GM18951 (cell line): ENCODE measurements around the gene HS3ST4.
"Not testable (repeated sequence)": the region's sequence is repeated elsewhere in the genome, so short reads cannot be mapped to it uniquely, and the experiment has no call there.

ENCODE experiments used
- POLR2A ChIP-seq: IDR thresholded peaks from 4 replicates; pipeline ENCODE4 v1.6.1; 2011; ENCODE audit warnings: mild to moderate bottlenecking; ENCODE audit not compliant: insufficient read length, insufficient read depth; ENCODE audit errors: extremely low read depth
- in situ Hi-C: fragments of 300-500 bp; cut with MboI; formaldehyde crosslinking; loops from one replicate; pipeline ENCODE4 v1.12.0; 2022; ENCODE audit warnings: low sequenced_read_pairs, mixed read lengths, inconsistent platforms; ENCODE audit not compliant: unreplicated experiment

The HS3ST4 gene

GRCh38 chr16:25966172-25967097, 274.7 kb downstream of the HS3ST4 start:
- in situ Hi-C loops = no loop called here
- TF ChIP-seq POLR2A = no peak

- no peak for TF ChIP-seq POLR2A
- in situ Hi-C loops = no loop called here
Measured at GRCh38 chr16:25977121-25977520, 285.4 kb downstream of the HS3ST4 start.

DNA sequence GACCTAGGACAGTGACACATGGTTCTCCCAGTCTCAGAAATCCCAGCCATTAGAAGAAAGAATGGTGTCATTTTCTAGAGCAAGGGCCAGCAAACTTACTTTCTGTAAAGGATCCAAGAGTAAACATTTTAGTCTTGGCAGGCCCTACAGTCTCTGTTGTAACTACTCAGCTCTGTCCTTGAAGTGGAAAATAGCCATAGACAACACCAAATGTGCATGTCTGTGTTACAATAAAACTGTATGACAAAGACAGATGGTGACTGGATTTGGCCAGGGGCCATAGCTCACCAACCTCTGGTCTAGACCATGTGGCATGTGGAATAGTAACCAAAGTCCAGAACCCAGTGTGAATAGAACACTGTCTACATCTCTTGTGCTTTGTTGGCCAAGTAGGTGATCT, 286.5 kb downstream of the HS3ST4 start:
- in situ Hi-C loops = no loop called here
- TF ChIP-seq POLR2A = no peak

- no peak for TF ChIP-seq POLR2A
- in situ Hi-C loops = no loop called here
Measured at GRCh38 chr16:25988084-25988483, 296.3 kb downstream of the HS3ST4 start.

DNA sequence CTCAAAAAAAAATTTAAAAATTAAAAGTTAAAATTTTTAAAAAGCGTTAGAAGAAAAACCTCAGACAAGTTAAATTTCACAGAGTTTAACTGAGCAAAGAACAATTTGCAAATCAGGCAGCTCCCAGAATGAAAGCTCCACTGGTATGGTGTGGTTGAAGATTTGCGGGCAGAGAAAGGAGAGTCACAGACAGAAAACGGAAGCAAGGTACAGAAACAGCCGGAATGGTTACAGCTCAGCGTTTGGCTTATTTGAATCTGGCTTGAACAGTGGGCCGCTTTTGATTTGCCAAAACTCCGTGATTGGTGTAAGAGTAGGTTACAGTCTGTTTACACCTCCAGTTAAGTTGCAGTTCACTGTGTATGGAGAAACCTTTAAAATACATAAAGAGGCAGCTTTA, 297.1 kb downstream of the HS3ST4 start:
- in situ Hi-C loops = no loop called here

GRCh38 chr16:25996052-25996451, 304.3 kb downstream of the HS3ST4 start:
- in situ Hi-C loops = no loop called here
- TF ChIP-seq POLR2A = no peak

More for the DNA sequence above, 297.1 kb downstream of the HS3ST4 start:
- no peak for TF ChIP-seq POLR2A

DNA sequence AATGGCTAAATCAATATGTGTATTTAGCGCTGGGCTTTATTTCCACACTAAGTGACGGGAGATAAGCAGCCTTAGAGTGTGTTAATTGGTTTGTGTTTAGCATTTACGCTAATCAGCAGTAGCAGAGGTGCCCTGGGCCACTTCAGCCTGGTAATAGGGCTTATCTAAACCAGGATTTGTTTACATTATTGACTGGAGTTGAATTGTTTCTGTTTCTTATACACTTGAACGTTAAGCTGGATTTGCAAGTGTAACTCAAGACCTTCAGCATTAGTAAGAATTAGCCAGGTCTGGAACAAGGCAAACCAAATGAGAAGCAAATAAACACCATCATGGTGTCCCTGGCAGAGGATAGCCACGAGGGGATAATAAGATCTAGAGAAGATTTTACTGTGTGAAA, 313.6 kb downstream of the HS3ST4 start:
- in situ Hi-C loops = no loop called here
- no peak for TF ChIP-seq POLR2A

- no peak for TF ChIP-seq POLR2A
- in situ Hi-C loops = no loop called here
Measured at GRCh38 chr16:26012376-26012775, 320.6 kb downstream of the HS3ST4 start.

DNA sequence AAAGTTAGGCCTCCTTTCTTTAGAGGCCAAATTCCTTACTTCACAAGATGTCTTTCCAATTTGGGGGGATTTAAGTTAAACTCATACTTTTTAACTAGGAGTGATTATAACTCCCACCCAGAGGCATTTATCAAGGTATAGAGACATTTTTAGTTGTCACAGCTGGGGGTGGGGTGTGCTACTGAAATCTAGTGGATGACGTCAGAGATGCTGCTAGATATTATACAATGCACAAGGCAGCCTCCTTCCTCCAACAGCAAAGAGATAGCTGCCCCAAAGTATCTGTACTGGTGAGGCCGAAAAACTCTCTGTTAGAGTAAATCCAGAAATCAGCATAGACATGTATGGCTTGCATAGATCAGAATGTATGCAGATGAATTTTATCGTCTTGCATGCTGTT, 324.0 kb downstream of the HS3ST4 start:
- in situ Hi-C loops = no loop called here
- TF ChIP-seq POLR2A = no peak

DNA sequence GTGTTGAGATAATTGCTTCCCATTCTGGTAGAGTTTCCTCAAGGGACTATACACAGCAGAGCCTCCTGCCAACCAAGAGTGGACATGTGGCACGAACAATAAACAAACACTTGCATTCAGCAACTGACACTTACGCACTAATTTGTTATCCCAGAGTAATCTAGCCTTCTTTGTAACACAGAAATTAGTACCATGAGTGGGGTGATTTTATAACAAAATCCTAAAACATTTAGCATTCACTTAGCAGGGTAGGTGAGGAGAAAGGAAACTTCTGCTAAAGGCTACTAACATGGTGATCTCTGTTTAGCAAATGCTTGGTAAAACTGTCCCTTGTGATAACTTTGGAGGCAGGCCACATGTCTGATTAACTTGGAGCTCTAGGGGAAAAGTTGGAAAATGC, 325.2 kb downstream of the HS3ST4 start:
- no peak for TF ChIP-seq POLR2A

GRCh38 chr16:26019381-26020242, 327.9 kb downstream of the HS3ST4 start:
- in situ Hi-C loops = no loop called here
- no peak for TF ChIP-seq POLR2A

More for the DNA sequence above, 325.2 kb downstream of the HS3ST4 start:
- in situ Hi-C loops = no loop called here

DNA sequence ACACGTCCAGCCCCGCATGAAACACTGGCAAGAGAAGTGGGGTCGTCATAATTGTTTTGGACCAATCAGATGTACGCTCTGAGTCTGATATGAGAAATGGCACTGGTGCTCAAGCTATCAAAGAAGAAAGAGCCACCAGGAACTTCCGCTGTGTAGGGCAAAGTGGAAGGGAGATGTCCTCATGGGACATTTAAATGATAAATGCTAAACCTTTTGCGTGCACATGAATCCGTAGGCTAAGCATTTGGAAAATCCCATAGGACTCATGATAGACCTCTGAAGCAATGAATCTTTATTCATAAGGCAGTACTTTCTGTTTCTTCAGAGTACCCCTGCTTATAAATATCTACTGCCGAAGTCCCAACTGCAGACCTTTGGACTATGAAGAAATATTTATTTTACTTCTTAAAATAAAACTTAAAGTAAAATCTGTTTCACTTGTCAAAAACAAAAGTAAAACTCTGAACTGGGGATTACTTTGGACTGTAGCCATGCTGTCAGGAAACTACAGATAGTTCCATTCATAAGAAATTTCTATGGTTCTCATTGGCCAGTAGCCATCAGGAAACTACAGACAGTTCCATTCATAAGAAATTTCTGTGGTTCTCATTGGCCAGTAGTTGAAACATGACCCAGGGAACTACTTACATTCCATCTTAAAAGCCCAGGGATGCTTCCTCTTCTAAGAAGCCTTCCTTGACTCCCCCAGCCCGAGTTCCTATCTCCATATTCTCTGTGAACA, 335.1 kb downstream of the HS3ST4 start:
- in situ Hi-C loops = no loop called here

GRCh38 chr16:26031286-26031685, 339.5 kb downstream of the HS3ST4 start:
- in situ Hi-C loops = no loop called here
- TF ChIP-seq POLR2A = no peak

More for the DNA sequence above, 335.1 kb downstream of the HS3ST4 start:
- TF ChIP-seq POLR2A = no peak

DNA sequence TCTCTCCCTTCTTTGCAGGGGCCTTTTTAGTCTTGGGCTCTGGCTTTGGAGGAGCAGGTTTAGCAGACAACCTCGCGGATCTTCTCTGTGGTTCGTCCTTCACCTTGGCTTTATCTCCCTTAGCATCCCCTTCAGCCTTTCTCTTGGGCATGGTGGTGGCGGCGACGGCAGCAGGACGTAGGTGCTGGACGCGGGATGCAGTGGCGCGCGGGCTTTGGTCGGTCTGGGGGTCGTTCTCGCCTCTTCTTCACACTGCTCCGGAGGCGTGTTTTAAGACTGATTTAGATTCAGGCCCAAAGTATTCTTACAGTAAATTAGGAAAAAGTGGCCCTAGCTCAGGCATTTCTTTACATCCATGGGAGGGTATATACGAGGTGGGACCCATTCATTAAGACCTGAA, 340.9 kb downstream of the HS3ST4 start:
- in situ Hi-C loops = not testable (repeated sequence)
